Measurements from ENCODE around the gene HGFAC.

- TF ChIP-seq FOXP1 (CRISPR knock-in tag; IDR thresholded peaks at IDR 0.05; ENCODE audit: borderline replicate concordance) (no peak), CBFB (CRISPR knock-in tag; IDR thresholded peaks at IDR 0.05; ENCODE audit: low read depth) (no peak), KAT7 (CRISPR knock-in tag; IDR thresholded peaks at IDR 0.05; ENCODE audit: borderline replicate concordance) (no peak), ZNF232 (CRISPR knock-in tag; IDR thresholded peaks at IDR 0.05) (no peak), CTCF (IDR thresholded peaks at IDR 0.05) (no peak), MAX (CRISPR knock-in tag; IDR thresholded peaks at IDR 0.05) (no peak), GTF2I (CRISPR knock-in tag; conservative IDR thresholded peaks at IDR 0.05) (no peak), CREB1 (CRISPR knock-in tag; IDR thresholded peaks at IDR 0.05) (no peak), ZMAT4 (CRISPR knock-in tag; IDR thresholded peaks at IDR 0.05) (no peak), JUN (CRISPR knock-in tag; IDR thresholded peaks at IDR 0.05) (no peak)
Observed at GRCh38 chr4:3475041-3475712, 33.4 kb downstream of the HGFAC start.

Data from WTC11 (cell line).